Cardiac fibroblast (primary cell): ENCODE data around the gene SEZ6L.

ENCODE experiments used
- DNase-seq, 2 donors: peaks; one replicate each; pipeline versions ENCODE4 v3.0.0 to v3.0.0-alpha.2; 2010; ENCODE audit warnings: low read depth in 2 of 2
- H3K4me3 ChIP-seq, 2 donors: replicated peaks in 1 of 2; 1 replicate in 1 of 2; 2 replicates in 1 of 2; pipeline ENCODE4 v1.5.1; 2011; ENCODE audit warnings: low read depth in 2 of 2, low read length in 2 of 2, mild to moderate bottlenecking in 2 of 2, moderate library complexity in 1 of 2
- TF ChIP-seq, protein P1 (sequence below): IDR thresholded peaks from one replicate; pipeline ENCODE4 v1.5.1; 2011; ENCODE audit warnings: low read depth, mild to moderate bottlenecking, low read length, inconsistent platforms

Gene SEZ6L

GRCh38 chr22:26348810-26349526 lies 179.7 kb downstream of the SEZ6L start:
- DNase-seq: no peak
- TF ChIP-seq, protein P1, sequence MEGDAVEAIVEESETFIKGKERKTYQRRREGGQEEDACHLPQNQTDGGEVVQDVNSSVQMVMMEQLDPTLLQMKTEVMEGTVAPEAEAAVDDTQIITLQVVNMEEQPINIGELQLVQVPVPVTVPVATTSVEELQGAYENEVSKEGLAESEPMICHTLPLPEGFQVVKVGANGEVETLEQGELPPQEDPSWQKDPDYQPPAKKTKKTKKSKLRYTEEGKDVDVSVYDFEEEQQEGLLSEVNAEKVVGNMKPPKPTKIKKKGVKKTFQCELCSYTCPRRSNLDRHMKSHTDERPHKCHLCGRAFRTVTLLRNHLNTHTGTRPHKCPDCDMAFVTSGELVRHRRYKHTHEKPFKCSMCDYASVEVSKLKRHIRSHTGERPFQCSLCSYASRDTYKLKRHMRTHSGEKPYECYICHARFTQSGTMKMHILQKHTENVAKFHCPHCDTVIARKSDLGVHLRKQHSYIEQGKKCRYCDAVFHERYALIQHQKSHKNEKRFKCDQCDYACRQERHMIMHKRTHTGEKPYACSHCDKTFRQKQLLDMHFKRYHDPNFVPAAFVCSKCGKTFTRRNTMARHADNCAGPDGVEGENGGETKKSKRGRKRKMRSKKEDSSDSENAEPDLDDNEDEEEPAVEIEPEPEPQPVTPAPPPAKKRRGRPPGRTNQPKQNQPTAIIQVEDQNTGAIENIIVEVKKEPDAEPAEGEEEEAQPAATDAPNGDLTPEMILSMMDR: no peak
- H3K4me3 ChIP-seq: no peak overlapping the region

GRCh38 chr22:26354707-26355106 lies 185.4 kb downstream of the SEZ6L start:
- no peak for DNase-seq
- H3K4me3 ChIP-seq: no peak overlapping the region
- TF ChIP-seq, protein P1: no peak

DNA sequence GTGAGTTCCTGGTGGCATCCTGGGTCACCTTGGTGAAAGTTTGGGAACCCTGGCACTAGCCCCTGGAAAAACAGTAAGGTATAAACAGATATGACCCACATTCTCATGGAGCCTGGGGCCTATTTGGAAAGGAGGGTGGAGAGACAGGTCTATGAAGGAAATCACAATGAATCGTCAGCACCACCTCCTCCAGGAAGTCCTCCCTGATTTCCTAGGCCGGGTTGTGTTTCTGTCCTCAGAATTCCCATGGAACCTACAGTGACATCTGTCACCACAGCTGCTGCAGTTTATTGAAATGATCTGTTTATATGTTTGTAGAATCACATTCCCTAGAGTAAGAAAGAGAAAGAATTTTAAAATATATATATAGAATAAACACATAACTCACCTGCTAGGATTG lies 188.0 kb downstream of the SEZ6L start:
- no peak for DNase-seq
- TF ChIP-seq, protein P1: no peak
- H3K4me3 ChIP-seq: no peak overlapping the region

DNA sequence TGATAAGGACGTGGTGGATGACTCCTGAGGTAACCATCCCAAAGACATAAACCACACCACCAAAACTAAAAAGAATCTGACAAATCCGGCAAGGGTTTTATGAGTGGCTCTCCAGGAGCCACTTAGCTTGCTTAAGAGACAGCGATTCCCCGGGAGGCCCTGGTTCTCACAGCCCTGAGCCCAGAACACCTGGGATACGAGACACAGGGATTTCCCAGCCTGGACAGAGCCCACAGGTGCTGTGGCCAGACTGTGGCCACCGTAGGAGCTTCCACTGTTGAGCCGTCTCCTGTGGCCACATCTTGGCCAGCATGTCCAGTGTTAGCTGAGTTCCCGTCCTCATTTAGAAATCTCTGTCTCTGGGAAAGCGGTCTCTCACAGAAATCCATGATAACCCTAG lies 188.6 kb downstream of the SEZ6L start:
- DNase-seq: no peak
- TF ChIP-seq, protein P1: no peak

DNA sequence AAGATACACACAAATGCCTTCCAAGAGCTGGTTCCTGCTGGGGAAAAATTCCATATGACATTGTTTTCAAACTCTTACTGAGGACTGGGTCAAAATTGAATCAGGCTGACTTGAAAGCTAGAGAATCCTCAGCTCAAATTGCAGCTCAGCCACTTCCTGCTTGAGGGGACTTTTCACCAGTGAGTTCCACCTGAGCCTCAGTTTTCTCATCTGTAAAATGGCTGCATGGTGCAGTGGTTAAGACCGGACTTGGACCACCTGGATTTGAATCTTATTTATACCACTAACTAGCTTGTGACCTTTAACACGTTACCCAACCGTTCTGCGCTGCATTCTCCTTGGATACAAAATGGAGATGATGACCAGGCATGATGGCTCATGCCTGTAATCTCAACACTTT lies 189.9 kb downstream of the SEZ6L start:
- TF ChIP-seq, protein P1: no peak

More for the DNA sequence above, 188.6 kb downstream of the SEZ6L start:
- H3K4me3 ChIP-seq: no peak overlapping the region

GRCh38 chr22:26360169-26360885 lies 191.1 kb downstream of the SEZ6L start:
- DNase-seq: peak; percentile 81 to 86
- TF ChIP-seq, protein P1: peak; percentile 92
- H3K4me3 ChIP-seq: peak overlapping the region in 1 of 2 donors; percentile 25

More for the DNA sequence above, 189.9 kb downstream of the SEZ6L start:
- no peak for DNase-seq
- no peak overlapping the region for H3K4me3 ChIP-seq
